Measurements from ENCODE around the gene CBR3.

CBR3 gene

GRCh38 chr21:36162631-36163030 lies 27.8 kb downstream of the CBR3 start:
- TF ChIP-seq CTCF (IDR thresholded peaks at IDR 0.05; ENCODE audit: low read depth, low read length) = no peak
- in situ Hi-C loops (cut with HindIII; ENCODE audit: low sequenced_read_pairs) = no loop called here
- no peak overlapping the region for H3K4me3 ChIP-seq (ENCODE audit: low read depth, low read length)
- no peak for DNase-seq (ENCODE audit: low read depth, low spot score)

GRCh38 chr21:36163750-36164741 lies 29.2 kb downstream of the CBR3 start:
- in situ Hi-C loops (cut with HindIII; ENCODE audit: low sequenced_read_pairs) = no loop called here
- H3K4me3 ChIP-seq (ENCODE audit: low read depth, low read length) = no peak overlapping the region
- no peak for DNase-seq (ENCODE audit: low read depth, low spot score)
- no peak for TF ChIP-seq CTCF (IDR thresholded peaks at IDR 0.05; ENCODE audit: low read depth, low read length)

GRCh38 chr21:36165356-36165755 lies 30.5 kb downstream of the CBR3 start:
- in situ Hi-C loops (cut with HindIII; ENCODE audit: low sequenced_read_pairs) = no loop called here
- no peak for DNase-seq (ENCODE audit: low read depth, low spot score)
- H3K4me3 ChIP-seq (ENCODE audit: low read depth, low read length) = no peak overlapping the region
- TF ChIP-seq CTCF (IDR thresholded peaks at IDR 0.05; ENCODE audit: low read depth, low read length) = no peak

GRCh38 chr21:36166705-36167104 lies 31.8 kb downstream of the CBR3 start:
- in situ Hi-C loops (cut with HindIII; ENCODE audit: low sequenced_read_pairs) = no loop called here
- TF ChIP-seq CTCF (IDR thresholded peaks at IDR 0.05; ENCODE audit: low read depth, low read length) = no peak
- H3K4me3 ChIP-seq (ENCODE audit: low read depth, low read length) = no peak overlapping the region
- no peak for DNase-seq (ENCODE audit: low read depth, low spot score)

GRCh38 chr21:36167541-36167940 lies 32.7 kb downstream of the CBR3 start:
- DNase-seq (ENCODE audit: low read depth, low spot score) = no peak
- no peak for TF ChIP-seq CTCF (IDR thresholded peaks at IDR 0.05; ENCODE audit: low read depth, low read length)
- no peak overlapping the region for H3K4me3 ChIP-seq (ENCODE audit: low read depth, low read length)
- in situ Hi-C loops (cut with HindIII; ENCODE audit: low sequenced_read_pairs) = no loop called here

GRCh38 chr21:36169470-36170128 lies 34.7 kb downstream of the CBR3 start:
- no peak for DNase-seq (ENCODE audit: low read depth, low spot score)
- in situ Hi-C loops (cut with HindIII; ENCODE audit: low sequenced_read_pairs) = no loop called here
- TF ChIP-seq CTCF (IDR thresholded peaks at IDR 0.05; ENCODE audit: low read depth, low read length) = peak; percentile 15
- H3K4me3 ChIP-seq (ENCODE audit: low read depth, low read length) = no peak overlapping the region

Data from astrocyte of the spinal cord (primary cell).